LNCaP clone FGC (cell line): Measurements from ENCODE around the gene ADRB1.

Experiments used
- DNase-seq: peaks from one replicate; pipeline ENCODE4 v3.0.0-alpha.2; 2011; ENCODE audit warnings: low read depth
- H3K4me3 ChIP-seq: 2 replicates; pipeline ENCODE4 v1.5.1; 2011; ENCODE audit warnings: mild to moderate bottlenecking, low read depth, low read length, control low read depth
- CTCF ChIP-seq: IDR thresholded peaks from 2 replicates; pipeline ENCODE4 v1.5.1; 2012; ENCODE audit warnings: mild to moderate bottlenecking; ENCODE audit not compliant: control insufficient read depth, insufficient read depth; ENCODE audit errors: extremely low read depth

The ADRB1 gene

GRCh38 chr10:114042895-114043531 is 653 bp upstream of the ADRB1 start:
- no peak for TF ChIP-seq CTCF
- DNase-seq = no peak
- H3K4me3 ChIP-seq = peak overlapping the region; percentile 57

GRCh38 chr10:114044247-114045135 is 825 bp downstream of the ADRB1 start:
- DNase-seq = no peak
- TF ChIP-seq CTCF = no peak
- H3K4me3 ChIP-seq = peak overlapping the region; percentile 57

GRCh38 chr10:114045136-114046086 is 1.7 kb downstream of the ADRB1 start:
- H3K4me3 ChIP-seq = no peak overlapping the region
- no peak for DNase-seq
- no peak for TF ChIP-seq CTCF

GRCh38 chr10:114046087-114046458 is 2.4 kb downstream of the ADRB1 start:
- no peak overlapping the region for H3K4me3 ChIP-seq
- DNase-seq = no peak
- TF ChIP-seq CTCF = no peak

GRCh38 chr10:114048472-114048871 is 4.8 kb downstream of the ADRB1 start:
- no peak for TF ChIP-seq CTCF
- no peak for DNase-seq
- H3K4me3 ChIP-seq = no peak overlapping the region

GRCh38 chr10:114051714-114052113 is 8.0 kb downstream of the ADRB1 start:
- no peak for TF ChIP-seq CTCF
- DNase-seq = no peak
- H3K4me3 ChIP-seq = no peak overlapping the region
